Measurements from ENCODE around the gene PI4K2A. TPM values are rescaled to one million over a fixed set of nuclear protein-coding genes. Genes with fewer than 3 reads are reported as not detected.
"Not testable (repeated sequence)": the region's sequence is repeated elsewhere in the genome, so short reads cannot be mapped to it uniquely, and the experiment has no call there.

The PI4K2A gene
- total RNA-seq, 1 donor from 2014 or later = 18.0 TPM

DNA sequence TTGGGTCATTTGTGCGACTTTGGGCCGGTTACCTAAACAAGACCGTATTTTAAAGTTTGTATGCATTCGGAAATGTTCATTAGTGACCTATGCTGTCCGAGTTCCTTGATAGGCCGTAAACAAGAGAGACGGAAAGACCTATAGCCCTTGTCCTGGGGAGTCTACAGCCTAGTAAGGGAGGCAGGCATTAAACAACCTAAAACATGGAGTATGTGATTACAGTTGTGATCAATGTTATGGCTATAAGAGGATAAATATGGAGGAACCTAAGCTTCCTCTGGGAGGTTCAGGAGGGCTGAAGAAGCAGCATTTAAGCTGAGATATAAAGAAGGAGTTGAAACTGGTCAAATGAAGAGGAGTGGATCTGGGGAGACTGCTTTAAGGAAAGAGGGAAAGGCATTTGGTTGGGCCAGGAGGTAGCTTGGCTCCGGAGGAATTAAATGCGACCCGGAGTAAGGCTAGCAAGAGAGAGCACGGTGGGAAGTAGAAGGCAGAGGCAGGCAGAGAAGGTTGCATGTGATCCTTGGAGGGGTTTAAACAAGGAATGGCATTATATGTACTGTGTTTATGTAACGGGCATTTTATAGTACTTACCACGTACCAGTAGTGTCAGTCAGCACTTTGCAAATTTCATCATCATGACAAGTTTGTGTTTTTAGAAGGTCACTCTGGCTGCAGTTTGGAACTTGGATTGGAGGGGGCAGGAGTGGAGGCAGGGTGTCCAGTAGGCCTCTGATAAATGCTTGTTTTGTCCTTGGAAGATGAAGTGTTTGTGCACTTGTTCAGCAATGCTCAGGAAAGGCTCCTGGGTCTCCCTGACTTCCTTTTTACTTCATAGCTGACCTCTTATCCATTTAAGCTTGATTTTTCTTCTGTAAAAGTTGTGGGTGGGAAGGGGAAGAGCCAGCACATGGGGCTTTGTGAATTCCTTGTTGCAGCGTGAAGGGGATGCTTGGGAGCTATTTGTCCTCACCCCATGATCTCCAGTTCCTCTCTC is 47.6 kb downstream of the PI4K2A start:
- DNase-seq (ENCODE audit: low spot score) = no peak

GRCh38 chr10:97689559-97690020 is 49.1 kb downstream of the PI4K2A start:
- no peak for DNase-seq (ENCODE audit: low spot score)
- intact Hi-C loops (cut with DNase I) = loop anchor here (10.0 kb wide), 1 partner anchor 55 kb away; the partner anchor contains the start of gene MORN4

More for the DNA sequence above, 47.6 kb downstream of the PI4K2A start:
- intact Hi-C loops (cut with DNase I) = loop anchor here (2.0 to 10.0 kb wide), 2 partner anchors 49 to 53 kb away; partner anchors contain the start of genes MORN4 and ZFYVE27

DNA sequence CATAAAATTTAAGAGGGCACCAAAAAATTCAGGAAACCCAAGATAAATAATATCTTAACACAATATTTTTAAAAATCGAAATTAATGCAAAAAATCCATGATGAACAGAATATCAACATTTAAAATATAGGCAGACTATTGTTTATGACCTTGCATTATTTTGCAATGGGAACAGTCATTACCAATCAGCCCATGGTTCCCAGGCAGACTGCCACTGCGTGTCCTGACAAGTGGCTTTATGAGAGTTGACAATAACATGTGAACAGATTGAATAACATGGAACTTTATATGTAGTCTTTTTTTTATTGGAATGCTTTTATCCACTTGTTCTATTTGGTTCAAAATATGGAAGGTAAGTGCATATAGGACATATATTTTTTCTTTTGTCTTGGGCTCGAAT is 49.7 kb downstream of the PI4K2A start:
- intact Hi-C loops (cut with DNase I) = no loop called here
- no peak for DNase-seq (ENCODE audit: low spot score)

DNA sequence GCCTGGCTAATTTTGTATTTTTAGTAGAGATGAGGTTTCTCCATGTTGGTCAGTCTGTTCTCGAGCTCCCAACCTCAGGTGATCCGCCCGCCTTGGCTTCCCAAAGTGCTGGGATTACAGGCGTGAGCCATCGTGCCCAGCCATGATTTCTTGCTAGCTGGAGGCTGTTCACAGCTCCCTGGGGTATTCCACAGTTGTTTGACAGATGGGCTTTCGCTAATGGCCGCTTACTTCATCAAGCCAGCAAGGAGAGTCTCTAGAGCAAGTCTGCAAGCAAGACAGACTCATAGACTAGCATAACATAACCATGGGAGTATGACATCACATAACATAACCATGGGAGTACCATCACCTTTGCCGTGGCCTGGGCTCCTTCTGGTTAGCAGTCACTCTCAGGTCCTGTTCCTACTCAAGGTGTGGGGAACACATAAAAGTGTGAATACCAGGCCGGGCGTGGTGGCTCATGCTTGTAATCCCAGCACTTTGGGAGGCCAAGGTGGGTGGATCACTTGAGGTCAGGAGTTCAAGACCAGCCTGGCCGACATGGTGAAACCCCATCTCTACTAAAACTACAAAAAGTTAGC is 57.7 kb downstream of the PI4K2A start:
- intact Hi-C loops (cut with DNase I); DNase-seq (ENCODE audit: low spot score): not testable (repeated sequence)

DNA sequence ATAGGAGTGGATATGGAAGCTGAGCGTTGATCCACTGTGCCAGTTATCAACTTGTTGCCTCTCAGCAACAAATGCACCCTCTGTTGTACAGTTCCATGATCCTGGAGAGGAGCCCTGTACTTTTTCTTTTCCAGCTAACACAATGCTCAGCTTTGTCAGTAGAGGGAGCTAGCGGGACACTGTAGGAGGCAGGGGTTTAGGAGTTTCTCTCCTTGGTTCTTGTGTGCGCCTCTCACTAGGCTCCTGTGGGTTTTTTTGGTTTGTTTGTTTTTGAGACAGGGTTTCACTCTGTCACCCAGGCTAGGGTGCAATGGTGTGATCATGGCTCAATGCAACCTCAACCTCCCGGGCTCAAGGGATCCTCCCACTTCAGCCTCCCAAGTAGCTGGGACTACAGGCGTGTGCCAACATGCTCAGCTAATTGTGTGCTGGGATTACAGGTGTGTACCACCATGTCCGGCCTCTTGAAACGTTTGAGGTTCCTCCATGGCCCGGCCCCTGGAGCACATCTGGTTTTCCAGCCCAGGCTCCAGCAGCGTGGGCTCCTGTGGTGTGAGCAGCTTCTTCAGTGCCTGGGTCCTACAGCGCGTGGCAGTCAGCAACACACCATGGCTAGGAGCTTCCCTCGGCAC is 61.1 kb downstream of the PI4K2A start:
- DNase-seq (ENCODE audit: low spot score) = no peak
- intact Hi-C loops (cut with DNase I) = no loop called here

- intact Hi-C loops (cut with DNase I) = no loop called here
- DNase-seq (ENCODE audit: low spot score) = no peak
Observed at GRCh38 chr10:97703398-97704067, 63.1 kb downstream of the PI4K2A start.

- intact Hi-C loops (cut with DNase I) = no loop called here
Observed at GRCh38 chr10:97704341-97704740, 63.9 kb downstream of the PI4K2A start.

DNA sequence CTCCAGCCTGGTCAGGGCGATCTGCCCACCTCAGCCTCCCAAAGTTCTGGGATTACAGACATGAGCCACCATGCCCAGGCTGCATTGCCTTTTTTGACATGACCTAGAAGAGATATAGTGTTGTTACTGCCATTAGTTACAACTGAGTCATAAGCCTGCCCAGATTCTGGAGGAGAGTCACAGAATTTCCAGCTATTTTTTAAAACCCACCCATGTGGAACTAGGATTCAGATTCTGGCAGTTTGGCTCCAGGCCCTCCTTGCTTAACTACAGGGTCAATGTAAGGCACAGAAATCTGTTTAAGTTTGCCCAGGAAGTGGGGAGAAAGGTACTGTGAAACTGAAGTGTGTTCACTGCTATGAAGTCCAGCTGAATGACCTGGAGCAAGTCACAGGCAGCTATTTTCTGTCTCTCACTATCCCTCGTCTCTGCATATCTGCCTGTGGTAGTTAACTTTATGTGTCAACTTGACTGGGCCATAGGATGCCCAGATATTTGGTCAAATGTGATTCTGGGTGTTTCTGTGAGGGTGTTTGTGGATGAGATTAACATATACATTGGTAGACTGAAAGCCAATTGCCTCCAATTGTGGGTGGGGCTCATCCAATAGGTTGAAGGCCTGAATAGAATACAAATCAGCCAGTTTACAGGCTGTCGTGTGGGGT is 64.7 kb downstream of the PI4K2A start:
- DNase-seq (ENCODE audit: low spot score) = no peak
- intact Hi-C loops (cut with DNase I) = no loop called here

More at GRCh38 chr10:97704341-97704740, 63.9 kb downstream of the PI4K2A start:
- no peak for DNase-seq (ENCODE audit: low spot score)

DNA sequence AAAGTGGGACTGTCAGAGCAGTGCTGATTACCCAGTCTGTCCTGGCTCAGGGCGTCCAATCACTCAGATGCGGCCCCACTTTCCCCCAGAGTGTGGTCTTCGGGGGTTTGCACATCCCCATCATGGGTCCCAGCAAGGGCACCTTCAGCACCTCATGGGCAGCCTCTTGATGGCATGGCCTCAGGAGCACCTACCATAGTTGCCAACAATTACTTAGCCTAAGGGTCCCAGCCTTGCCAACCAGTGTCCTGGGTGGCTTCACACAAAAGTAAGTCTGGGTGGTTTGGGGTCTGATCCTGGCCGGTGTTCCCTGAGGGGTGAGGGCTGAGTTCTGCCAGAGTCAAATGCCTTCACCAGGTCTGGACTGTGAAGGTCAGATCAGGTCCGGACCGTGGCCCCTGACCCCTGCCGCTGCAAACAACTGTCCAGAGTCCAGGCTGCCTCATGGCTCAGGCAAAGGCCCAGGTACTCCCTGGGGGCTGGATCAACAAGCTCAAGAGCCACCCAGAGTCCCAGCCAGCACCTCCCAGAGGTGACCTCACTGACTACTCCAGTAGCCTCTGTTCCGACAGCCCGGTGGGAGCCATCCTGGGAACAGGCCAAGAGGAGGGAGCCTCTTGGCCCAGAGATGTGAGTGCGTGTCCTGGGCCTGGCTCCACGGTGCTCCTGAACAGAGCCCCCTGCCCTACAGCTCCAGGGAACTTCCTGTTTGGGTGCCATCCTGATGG is 66.8 kb downstream of the PI4K2A start:
- intact Hi-C loops (cut with DNase I) = no loop called here
- no peak for DNase-seq (ENCODE audit: low spot score)

- DNase-seq (ENCODE audit: low spot score) = no peak
- intact Hi-C loops (cut with DNase I) = no loop called here
Observed at GRCh38 chr10:97708167-97708566, 67.7 kb downstream of the PI4K2A start.

DNA sequence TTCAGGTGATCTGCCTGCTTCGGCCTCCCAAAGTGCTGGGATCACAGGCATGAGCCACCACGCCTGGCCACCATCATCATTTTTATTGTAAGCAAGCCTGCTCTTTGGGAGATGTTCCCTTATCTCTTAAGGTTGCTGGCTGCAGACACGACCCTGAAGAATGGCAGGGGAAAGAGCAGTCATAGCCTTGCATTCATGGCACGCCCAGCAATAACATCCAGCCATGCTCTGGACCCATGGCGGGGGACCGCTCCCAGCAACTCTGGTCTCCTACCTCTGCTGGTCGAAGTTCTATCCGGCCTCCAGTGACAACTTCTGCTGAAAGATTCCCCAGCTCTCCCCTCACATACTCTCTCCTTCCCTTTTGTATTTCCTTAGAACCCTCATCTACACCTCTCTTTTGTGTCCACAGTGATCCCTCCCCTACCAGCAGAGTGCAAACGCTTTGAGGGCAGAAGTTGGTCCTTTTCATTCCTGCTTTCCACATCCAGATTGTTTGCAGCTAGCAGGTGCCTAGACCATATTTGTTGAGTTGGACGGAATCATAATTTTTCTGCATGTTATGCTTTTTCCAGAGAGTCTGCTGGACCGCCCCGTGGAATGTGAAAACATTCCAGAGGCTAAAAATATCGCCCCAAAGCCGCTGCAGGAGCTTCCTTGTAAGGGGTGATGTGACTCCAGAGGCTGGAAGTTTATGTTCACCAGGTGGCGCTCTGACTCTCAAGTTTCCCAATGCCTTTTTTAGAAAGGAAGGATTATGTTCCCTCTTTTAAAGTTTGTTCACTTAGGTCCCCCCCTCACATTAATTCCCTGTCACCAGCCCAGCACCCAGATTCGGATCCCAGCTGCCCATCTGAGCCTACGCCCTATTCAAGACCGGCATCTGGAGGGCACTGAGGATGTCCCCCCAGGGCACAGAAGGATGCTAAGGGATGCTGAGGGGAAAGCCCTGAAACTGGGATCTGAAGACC is 68.8 kb downstream of the PI4K2A start:
- peak; percentile 81 for DNase-seq (ENCODE audit: low spot score)
- intact Hi-C loops (cut with DNase I) = loop anchor here (1.0 kb wide), 1 partner anchor 22 kb away; no protein-coding TSS in a partner anchor

- intact Hi-C loops (cut with DNase I) = no loop called here
- DNase-seq (ENCODE audit: low spot score) = no peak
Observed at GRCh38 chr10:97711640-97712572, 71.4 kb downstream of the PI4K2A start.

DNA sequence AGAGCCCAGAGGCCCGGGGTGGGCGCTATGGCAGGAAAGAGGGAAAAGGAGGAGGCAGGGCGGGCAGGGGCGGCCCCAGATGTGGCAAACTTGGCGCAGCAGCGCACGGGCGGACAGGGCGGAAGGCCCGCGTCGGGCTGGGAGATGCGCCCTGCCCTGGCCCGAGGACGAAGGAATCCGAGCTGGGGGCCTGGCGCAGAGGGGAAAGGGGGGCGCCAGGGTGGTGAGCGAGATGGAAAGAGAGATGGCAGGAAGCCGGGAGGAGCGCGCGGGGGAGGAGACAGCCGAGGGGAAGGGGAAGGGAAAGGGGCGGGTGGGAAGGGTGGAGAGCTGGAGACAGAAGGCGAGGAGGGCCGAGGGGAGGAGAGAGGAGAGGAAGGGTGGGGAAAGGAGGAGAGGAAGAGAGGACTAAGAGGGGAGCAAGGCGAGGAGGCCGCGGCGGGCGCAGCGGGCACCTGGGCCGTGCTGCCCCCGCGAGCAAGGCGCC is 72.9 kb downstream of the PI4K2A start, which contains the start of gene MARVELD1:
MARVELD1 (plus strand) TSS at position 392 of the 487 bp plus-strand sequence. CDS start 147 bp downstream, outside the sequence.
- no peak for DNase-seq (ENCODE audit: low spot score)
- intact Hi-C loops (cut with DNase I) = no loop called here

GRCh38 chr10:97713826-97714400 is 73.4 kb downstream of the PI4K2A start:
- intact Hi-C loops (cut with DNase I) = no loop called here
- peak; percentile 85 for DNase-seq (ENCODE audit: low spot score)

All from cardiac septum (tissue), 1 donor.